Esophagus squamous epithelium (tissue), 4 donors: ENCODE data around the gene PCCA.

Source experiments
- POLR2A ChIP-seq, 4 donors: fragments of 450-650 bp; IDR thresholded peaks; one replicate each; pipeline ENCODE4 v1.6.1; 2017; ENCODE audit warnings: antibody characterized with exemption in 4 of 4, mild to moderate bottlenecking in 4 of 4, moderate library complexity in 3 of 4
- TF ChIP-seq, protein P1 (sequence below), 6 experiments: fragments of 450-650 bp in 4 of 6; fragments of 200-600 bp in 2 of 6; sonication (generic) in 2 of 6; IDR thresholded peaks; one replicate each; pipeline ENCODE4 v1.5.1; 2016 to 2019; ENCODE audit warnings: antibody characterized with exemption in 6 of 6, mild to moderate bottlenecking in 4 of 6, moderate library complexity in 4 of 6

DNA sequence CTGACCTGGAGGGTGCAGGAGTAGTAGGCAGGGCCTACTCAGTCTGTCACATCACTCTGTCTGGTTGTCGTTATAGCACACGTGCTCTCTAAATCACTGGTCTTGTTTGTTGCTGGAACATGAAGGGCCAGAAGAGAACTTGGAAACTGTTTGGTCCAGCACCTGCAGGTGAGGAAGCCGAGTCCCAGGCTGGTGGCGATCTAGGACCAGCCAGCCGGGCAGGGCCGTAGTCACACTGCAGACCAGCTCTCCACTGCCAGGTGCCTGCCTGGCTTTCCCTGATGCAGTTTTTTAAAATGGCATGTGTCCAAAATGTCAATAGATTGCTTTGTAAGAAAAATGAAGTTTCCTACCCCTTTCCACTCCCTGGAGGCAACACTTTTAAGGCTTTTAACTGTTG is 446.0 kb downstream of the PCCA start:
- TF ChIP-seq, protein P1, sequence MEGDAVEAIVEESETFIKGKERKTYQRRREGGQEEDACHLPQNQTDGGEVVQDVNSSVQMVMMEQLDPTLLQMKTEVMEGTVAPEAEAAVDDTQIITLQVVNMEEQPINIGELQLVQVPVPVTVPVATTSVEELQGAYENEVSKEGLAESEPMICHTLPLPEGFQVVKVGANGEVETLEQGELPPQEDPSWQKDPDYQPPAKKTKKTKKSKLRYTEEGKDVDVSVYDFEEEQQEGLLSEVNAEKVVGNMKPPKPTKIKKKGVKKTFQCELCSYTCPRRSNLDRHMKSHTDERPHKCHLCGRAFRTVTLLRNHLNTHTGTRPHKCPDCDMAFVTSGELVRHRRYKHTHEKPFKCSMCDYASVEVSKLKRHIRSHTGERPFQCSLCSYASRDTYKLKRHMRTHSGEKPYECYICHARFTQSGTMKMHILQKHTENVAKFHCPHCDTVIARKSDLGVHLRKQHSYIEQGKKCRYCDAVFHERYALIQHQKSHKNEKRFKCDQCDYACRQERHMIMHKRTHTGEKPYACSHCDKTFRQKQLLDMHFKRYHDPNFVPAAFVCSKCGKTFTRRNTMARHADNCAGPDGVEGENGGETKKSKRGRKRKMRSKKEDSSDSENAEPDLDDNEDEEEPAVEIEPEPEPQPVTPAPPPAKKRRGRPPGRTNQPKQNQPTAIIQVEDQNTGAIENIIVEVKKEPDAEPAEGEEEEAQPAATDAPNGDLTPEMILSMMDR (IDR thresholded peaks at IDR 0.05): no peak
- no peak for TF ChIP-seq POLR2A (IDR thresholded peaks at IDR 0.05)
